GM18907 (cell line): ENCODE measurements around the gene INCA1.

Source experiments
- ATAC-seq: cut with Tn5 transposase; IDR thresholded peaks from one replicate; pipeline ENCODE4 v1.9.1; 2021; ENCODE audit warnings: mild to moderate bottlenecking, moderate library complexity; ENCODE audit not compliant: unreplicated experiment

The INCA1 gene

DNA sequence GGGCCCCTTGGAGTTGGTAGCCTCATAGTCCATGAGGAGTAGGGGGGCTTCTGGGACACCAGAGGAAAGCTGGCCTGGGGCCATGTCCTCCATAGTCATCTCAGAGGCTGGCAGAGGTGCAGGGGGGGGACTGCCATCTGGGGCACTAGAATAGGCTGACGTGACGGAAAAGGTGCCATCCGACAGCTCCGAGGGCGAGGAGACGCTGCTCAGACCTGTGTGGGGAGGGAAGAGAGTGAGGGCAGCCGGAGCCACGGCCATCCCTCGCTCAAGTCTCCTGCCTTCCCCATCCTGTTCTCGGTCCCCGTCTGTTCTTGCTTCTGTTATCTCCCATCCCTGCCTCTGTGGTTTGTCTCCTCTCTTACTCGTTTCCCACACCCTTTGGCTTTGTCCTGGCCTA, 25.0 kb downstream of the INCA1 start:
- ATAC-seq = no peak

DNA sequence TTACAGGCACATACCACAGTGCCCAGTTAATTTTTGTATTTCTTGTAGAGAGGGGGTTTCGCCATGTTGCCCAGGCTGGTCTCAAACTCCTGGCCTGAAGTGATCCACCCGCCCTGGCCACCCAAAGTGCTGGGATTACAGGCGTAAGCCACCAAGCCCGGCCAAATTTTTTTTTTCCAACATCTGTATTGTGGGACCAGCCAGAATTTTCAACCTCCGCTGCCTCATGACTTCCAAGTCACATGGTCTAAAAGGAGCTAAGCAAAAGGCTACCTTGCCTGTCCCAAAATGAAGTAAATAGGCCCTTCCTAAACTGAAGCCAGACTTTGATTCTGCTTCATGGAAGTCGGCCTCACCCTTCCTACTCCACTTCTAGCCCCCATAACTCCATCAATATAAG, 25.5 kb downstream of the INCA1 start:
- ATAC-seq = no peak

DNA sequence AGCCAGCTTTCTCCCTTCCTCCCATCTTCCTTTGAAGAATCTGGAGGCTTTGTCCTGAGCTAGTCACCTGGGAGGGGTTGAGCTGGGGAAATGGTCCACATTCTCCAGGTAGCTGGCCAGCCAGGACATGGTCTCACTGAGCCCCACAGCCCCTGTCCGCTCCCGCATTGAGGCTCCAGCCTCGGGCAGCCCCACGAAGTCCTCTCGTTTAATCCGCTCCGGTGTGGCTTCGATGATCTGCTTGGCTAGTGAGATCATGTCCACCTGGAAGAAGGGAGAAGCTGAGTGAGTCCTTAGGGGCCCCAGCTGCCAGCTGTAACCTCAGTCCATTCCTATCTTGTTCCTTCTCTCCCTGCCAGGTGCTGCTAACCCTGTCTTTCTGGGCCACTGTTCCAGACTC, 27.0 kb downstream of the INCA1 start:
- ATAC-seq = no peak

- no peak for ATAC-seq
These were observed 27.7 kb downstream of the INCA1 start for GRCh38 chr17:4969551-4970173.

GRCh38 chr17:4969047-4969550, 28.2 kb downstream of the INCA1 start:
- no peak for ATAC-seq

GRCh38 chr17:4968486-4969046, 28.8 kb downstream of the INCA1 start:
- no peak for ATAC-seq

- peak; percentile 66 for ATAC-seq
These were observed 29.5 kb downstream of the INCA1 start, which contains the start of gene SPAG7 for GRCh38 chr17:4967539-4968485. Gene SPAG7, minus strand, starts transcription at chr17:4967817. Its CDS starts 13 bp downstream, at chr17:4967804.

- peak; percentile 79 for ATAC-seq
These were observed 30.3 kb downstream of the INCA1 start for GRCh38 chr17:4966844-4967538.

GRCh38 chr17:4965311-4965986, 31.9 kb downstream of the INCA1 start:
- ATAC-seq = no peak

DNA sequence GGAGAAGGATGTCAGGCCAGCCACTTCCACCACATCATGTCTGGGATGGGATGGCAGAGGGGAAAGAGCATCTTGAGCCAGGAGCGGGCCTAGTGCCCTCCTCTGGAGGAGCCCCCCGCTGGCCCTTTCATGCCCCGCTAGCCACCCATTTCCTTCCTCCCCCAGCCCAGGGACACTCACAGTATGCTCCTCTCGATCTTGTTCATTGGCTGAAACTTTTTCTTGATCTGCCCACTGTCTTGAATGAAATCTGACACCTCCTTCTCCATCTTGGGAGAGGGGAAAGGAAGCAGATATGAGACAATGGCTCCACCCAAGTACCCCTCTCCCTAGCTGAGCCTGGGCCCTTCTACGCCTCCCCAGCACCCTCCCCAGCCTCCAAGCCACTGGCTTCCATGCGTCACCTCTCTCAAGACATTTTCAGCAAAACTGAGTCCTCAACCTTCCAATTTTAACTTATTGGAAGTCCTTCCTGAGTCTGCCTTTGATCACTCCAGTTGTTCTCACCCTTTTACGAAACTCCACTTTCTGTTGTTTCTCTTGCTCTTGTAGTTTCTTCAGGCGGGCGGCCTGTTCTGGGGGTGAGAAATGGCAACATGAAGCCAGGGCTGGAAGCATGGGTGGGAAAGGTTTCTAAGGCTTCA, 36.9 kb downstream of the INCA1 start:
- no peak for ATAC-seq

DNA sequence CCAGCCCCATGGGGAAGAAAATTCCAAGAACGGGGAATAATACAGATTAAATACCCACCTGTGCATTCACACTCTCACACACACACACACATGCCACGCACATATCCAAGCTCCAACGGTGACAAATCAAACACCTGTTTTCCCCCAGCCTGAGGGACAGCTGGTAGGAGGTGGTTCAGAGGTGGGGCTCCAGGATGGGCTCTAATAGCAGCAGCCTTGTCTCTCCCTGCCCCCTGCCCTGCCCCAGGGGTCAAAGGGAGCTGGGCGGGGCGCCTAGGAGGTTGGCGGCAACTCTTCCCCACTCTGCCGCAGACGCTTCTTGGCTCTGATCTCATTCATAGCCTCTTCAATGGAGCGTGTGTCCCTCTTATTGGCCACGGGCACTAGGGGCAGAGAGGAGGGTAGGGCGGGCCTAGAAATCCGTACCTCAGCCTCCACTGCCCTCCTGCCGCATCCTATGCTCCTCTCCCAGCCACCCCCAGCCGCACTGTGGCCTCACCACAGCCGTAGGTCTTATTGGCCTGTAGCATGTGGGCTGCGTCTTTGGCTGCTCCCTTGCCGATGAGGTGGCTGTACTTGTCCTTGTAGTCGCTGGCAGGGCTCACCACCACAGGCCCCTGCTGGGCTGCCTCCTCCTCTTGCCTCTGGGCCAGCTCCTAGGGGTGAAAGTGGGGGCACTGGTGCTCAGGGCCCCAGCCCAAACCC, 37.9 kb downstream of the INCA1 start:
- no peak for ATAC-seq

DNA sequence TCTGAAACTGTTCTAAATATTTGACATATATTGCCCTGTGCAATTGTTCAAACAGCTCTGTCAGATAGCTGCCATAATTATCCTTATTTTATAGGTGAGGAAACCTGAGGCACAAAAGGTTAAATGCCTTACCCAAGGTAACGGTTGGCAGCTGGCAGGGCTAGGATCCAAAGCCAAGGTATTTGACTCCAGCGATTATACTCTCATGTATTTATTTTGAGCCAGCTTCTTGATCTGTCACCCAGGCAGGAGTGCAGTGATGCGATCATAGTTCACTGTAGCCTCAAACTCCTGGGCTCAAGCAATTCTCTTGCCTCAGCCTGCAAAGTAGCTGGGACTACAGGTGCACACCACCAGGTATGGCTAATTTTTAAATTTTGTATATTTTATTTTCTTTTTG, 39.2 kb downstream of the INCA1 start:
- no peak for ATAC-seq

DNA sequence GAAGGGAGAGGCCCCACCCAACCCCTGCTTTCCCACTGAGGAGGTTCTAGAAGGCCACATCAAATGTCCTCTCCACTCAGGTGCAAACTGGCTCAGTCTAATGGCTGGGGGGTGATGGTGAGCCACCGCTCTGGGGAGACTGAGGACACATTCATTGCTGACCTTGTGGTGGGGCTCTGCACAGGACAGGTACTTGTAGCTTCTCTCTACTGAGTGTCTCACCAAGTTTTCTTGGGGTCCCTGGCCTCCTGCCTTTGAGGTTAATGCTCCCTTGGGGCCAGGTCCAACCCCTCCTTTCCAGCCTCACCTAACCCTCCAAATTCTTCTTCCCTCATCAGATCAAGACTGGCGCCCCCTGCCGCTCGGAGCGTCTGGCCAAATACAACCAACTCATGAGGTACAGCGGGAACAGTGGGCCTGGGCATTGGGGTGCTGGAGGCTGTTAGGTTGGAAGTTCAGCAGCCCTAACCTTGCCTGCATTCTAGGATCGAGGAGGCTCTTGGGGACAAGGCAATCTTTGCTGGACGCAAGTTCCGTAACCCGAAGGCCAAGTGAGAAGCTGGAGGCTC, 40.7 kb downstream of the INCA1 start:
- ATAC-seq = no peak

DNA sequence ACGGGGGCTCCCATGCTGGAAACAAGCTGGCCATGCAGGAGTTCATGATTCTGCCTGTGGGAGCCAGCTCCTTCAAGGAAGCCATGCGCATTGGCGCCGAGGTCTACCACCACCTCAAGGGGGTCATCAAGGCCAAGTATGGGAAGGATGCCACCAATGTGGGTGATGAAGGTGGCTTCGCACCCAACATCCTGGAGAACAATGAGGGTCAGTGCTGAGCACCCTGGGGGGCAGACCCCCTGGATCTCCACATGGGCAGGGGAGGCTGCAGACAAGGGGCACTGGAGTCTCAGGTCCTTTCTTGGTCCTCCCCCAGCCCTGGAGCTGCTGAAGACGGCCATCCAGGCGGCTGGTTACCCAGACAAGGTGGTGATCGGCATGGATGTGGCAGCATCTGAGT, 42.2 kb downstream of the INCA1 start:
- no peak for ATAC-seq

DNA sequence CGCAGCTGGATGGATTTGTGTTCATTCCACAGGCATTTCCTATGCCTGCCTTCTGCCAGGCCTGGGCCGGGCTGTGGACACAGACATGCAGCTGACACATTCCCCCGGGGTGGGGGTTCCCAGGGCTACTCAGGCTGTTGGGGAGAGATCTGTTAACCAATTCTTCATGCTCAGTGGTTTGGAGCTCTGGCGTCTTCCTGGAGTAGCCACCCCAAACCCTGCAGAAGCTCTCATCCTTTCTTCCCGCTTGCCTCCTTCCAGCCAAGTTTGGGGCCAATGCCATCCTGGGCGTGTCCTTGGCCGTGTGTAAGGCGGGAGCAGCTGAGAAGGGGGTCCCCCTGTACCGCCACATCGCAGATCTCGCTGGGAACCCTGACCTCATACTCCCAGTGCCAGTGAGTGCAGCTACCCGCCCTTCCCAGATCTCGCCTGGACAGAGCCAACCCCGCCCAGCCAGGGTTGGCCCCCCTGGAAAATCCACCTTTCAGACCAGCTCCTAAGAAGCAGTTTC, 43.8 kb downstream of the INCA1 start:
- ATAC-seq = no peak

DNA sequence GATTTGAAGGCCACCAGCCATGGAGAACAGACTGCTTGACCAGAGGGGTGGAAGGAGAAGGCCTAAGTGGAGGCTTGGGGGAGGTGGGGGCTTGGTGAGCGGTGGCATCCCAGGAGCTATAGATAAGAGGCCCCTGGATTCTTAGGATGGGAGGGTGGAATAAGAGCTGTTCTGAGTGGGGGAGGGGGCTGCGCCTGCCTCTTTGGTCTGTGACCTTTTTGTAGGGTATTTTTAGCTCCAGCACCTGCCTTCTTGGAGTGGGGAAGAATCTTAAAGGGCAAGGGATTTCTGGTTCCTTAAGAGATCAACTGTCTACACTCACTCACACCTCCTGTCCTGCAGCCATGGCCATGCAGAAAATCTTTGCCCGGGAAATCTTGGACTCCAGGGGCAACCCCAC, 45.8 kb downstream of the INCA1 start:
- ATAC-seq = no peak

DNA sequence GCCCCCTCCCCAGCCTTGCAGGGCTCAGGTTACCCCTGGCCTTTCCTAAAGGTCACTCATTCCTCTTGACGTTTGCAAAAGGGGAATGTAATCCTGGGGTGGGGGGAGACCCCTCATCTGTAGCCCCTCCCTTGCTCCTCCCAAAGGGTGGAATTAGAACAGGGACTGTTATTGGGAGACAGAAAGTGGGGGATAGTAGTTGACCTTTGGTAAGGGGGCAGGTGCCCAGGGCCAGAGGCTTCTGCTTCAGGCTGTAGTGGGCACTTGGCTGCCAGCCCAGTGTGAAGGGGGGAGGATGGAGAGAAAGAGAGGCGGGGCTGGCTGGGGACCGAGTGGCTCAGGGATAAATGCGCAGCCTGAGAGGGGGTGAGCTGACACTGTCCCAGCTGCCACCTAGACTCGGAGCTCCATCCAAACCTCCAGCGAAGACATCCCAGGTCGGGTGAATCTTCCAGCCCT, 46.5 kb downstream of the INCA1 start, which contains the start of gene ENO3:
ENO3 (plus strand) TSS at position 374 of the 459 bp plus-strand sequence. CDS start 711 bp downstream, outside the sequence.
- no peak for ATAC-seq

DNA sequence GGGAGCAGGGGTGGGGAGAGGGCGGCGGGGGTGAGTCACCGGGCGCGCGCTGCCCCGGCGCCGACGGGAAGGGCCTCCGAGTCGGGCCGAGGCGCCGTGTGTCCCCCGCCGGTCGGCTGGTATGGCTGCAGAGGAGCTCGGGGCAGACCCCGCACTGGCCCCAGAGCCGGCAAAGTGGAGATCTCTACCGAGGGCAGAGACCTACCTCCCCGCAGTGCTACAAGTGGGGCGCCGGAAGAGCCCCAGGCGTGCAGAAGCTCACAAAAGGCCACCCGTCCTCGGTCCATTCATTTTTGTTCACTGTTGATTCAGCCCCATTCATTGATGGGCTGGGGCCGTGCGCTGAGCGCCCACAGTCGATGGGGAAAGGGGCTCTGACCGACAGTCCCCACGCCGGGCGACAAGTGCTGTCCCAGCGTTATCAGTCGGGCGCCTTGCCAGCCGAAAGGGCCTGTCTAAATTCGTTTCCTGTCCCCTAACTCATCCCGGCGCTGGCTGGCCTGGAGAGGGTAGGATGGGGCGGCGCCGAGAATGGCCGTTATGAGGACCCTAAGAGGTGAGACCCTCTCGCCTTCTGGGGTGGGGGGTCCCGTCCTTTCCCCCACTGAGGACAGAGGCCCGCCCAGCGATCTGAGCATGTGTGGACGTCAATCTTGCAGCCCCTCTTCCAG, 47.1 kb downstream of the INCA1 start:
- ATAC-seq = no peak
